Progenitor cell of endocrine pancreas (in vitro differentiated cells): ENCODE measurements around the gene ATRX. TPM values are rescaled to one million over a fixed set of nuclear protein-coding genes. Genes with fewer than 3 reads are reported as not detected.
"Not testable (repeated sequence)": the region's sequence is repeated elsewhere in the genome, so short reads cannot be mapped to it uniquely, and the experiment has no call there.

ENCODE experiments used
- DNase-seq: peaks from one replicate; pipeline ENCODE4 v3.0.0; 2021; ENCODE audit warnings: low spot score; ENCODE audit not compliant: unreplicated experiment
- H3K27ac Mint-ChIP-seq: 2 replicates; pipeline ENCODE4 v1.8.0; 2021; ENCODE audit warnings: mild to moderate bottlenecking, moderate library complexity, mixed read lengths
- H3K27me3 Mint-ChIP-seq: 2 replicates; pipeline ENCODE4 v1.8.0; 2021; ENCODE audit warnings: mixed read lengths
- H3K36me3 Mint-ChIP-seq: 2 replicates; pipeline ENCODE4 v1.8.0; 2022; ENCODE audit warnings: mixed read lengths; ENCODE audit not compliant: insufficient read depth
- H3K4me1 Mint-ChIP-seq: 2 replicates; pipeline ENCODE4 v1.8.0; 2021; ENCODE audit warnings: low read depth, mixed read lengths
- H3K4me3 Mint-ChIP-seq: 2 replicates; pipeline ENCODE4 v1.8.0; 2021; ENCODE audit warnings: low read depth, mild to moderate bottlenecking, moderate library complexity, mixed read lengths
- H3K9me3 Mint-ChIP-seq: 2 replicates; pipeline ENCODE4 v1.8.0; 2021; ENCODE audit warnings: low read depth, mixed read lengths
- CTCF ChIP-seq: fragments of 200-600 bp; sonication (generic); IDR thresholded peaks from one replicate; pipeline ENCODE4 v1.5.0; 2021; ENCODE audit warnings: antibody characterized with exemption, mild to moderate bottlenecking; ENCODE audit not compliant: unreplicated experiment
- total RNA-seq: library from RNA; stranded (reverse); gene quantifications from 2 replicates; pipeline ENCODE4 v1.2.1, GENCODE V29; 2021

Gene ATRX
- total RNA-seq, 1 donor from 2014 or later = 167 TPM

- Mint-ChIP-seq H3K27ac (peak overlapping the region; percentile 24), H3K9me3 (peaks cover 41% of the 10 kb centered on the region), H3K4me3 (no peak overlapping the region), H3K36me3 (peaks cover 13% of the 10 kb centered on the region), H3K4me1 (peaks cover 4% of the 10 kb centered on the region), H3K27me3 (no peaks in the 10 kb centered on the region)
- DNase-seq = no peak
- TF ChIP-seq CTCF = no peak
Measured at GRCh38 chrX:77731821-77732419, 54.1 kb downstream of the ATRX start.

GRCh38 chrX:77726095-77726494 lies 59.9 kb downstream of the ATRX start:
- not testable (repeated sequence) for H3K27me3 Mint-ChIP-seq, H3K27ac Mint-ChIP-seq, DNase-seq, H3K4me3 Mint-ChIP-seq, H3K4me1 Mint-ChIP-seq
- Mint-ChIP-seq H3K9me3 (peaks cover 33% of the 10 kb centered on the region), H3K36me3 (peaks cover 13% of the 10 kb centered on the region)

- no peak overlapping the region for H3K4me3 Mint-ChIP-seq
- TF ChIP-seq CTCF = no peak
- H3K9me3 Mint-ChIP-seq = peaks cover 38% of the 10 kb centered on the region
- peaks cover 14% of the 10 kb centered on the region for H3K36me3 Mint-ChIP-seq
- H3K27me3 Mint-ChIP-seq = no peaks in the 10 kb centered on the region
- H3K4me1 Mint-ChIP-seq = peaks cover 8% of the 10 kb centered on the region
- no peak for DNase-seq
- no peak overlapping the region for H3K27ac Mint-ChIP-seq
Measured at GRCh38 chrX:77723681-77724080, 62.3 kb downstream of the ATRX start.

GRCh38 chrX:77719388-77719787 lies 66.6 kb downstream of the ATRX start:
- peaks cover 33% of the 10 kb centered on the region for H3K9me3 Mint-ChIP-seq
- no peak for TF ChIP-seq CTCF

GRCh38 chrX:77704881-77705280 lies 81.1 kb downstream of the ATRX start:
- no peak for TF ChIP-seq CTCF
- no peak for DNase-seq
- Mint-ChIP-seq H3K27me3 (no peaks in the 10 kb centered on the region), H3K9me3 (peaks cover 9% of the 10 kb centered on the region), H3K27ac (no peak overlapping the region), H3K36me3 (peaks cover 4% of the 10 kb centered on the region), H3K4me3 (no peak overlapping the region), H3K4me1 (peaks cover under 1% of the 10 kb centered on the region)

More at GRCh38 chrX:77719388-77719787, 66.6 kb downstream of the ATRX start:
- Mint-ChIP-seq H3K36me3 (peaks cover 13% of the 10 kb centered on the region), H3K4me3 (no peak overlapping the region), H3K27me3 (no peaks in the 10 kb centered on the region), H3K4me1 (peaks cover 8% of the 10 kb centered on the region), H3K27ac (no peak overlapping the region)
- DNase-seq = no peak

- Mint-ChIP-seq H3K27me3 (no peaks in the 10 kb centered on the region), H3K4me1 (peaks cover 14% of the 10 kb centered on the region), H3K4me3 (no peak overlapping the region), H3K27ac (no peak overlapping the region), H3K9me3 (peaks cover 19% of the 10 kb centered on the region), H3K36me3 (peaks cover 9% of the 10 kb centered on the region)
- no peak for TF ChIP-seq CTCF
- DNase-seq = no peak
Measured at GRCh38 chrX:77698242-77698641, 87.8 kb downstream of the ATRX start.
